IMR-90 (cell line): Measurements from ENCODE around the gene PARP11. TPM values are rescaled to one million over a fixed set of nuclear protein-coding genes. Genes with fewer than 3 reads are reported as not detected.

Source experiments
- ATAC-seq: fragments of 200-7000 bp; cut with Tn5 transposase; 2 replicates; pipeline ENCODE4 v1.9.1; 2020; ENCODE audit warnings: low read depth, mild to moderate bottlenecking, moderate library complexity
- BruUV-seq: library from RNA; stranded (reverse); fragments of 400-500 nt; replicated peaks from 2 replicates; lab custom pipeline; 2021; lab: Mats Ljungman, UMichigan
- CTCF ChIA-PET: fragments of 300-600 bp; formaldehyde crosslinking; extraction: SDS; loops from one replicate; lab custom pipeline; 2021; ENCODE audit warnings: antibody characterized with exemption; lab: Yijun Ruan, JAX
- POLR2A ChIA-PET: fragments of 300-600 bp; sonication (Branson Sonifier 250); formaldehyde crosslinking; loops from one replicate; lab custom pipeline; 2022; ENCODE audit warnings: antibody characterized with exemption; ENCODE audit not compliant: unreplicated experiment; lab: Charles Lee
- DNase-seq: peaks from one replicate; pipeline ENCODE4 v3.0.0; 2013
- H2AFZ ChIP-seq: replicated peaks from 2 replicates; pipeline ENCODE3; 2013; ENCODE audit warnings: low read length, mild to moderate bottlenecking; ENCODE audit not compliant: poor library complexity
- H2AK5ac ChIP-seq: 2 replicates; pipeline ENCODE4 v1.6.1; 2013; ENCODE audit warnings: low read depth, low read length, inconsistent platforms
- H2AK9ac ChIP-seq: replicated peaks from 2 replicates; pipeline ENCODE3; 2013; ENCODE audit warnings: mild to moderate bottlenecking, low read depth, low read length, moderate library complexity; ENCODE audit not compliant: poor library complexity
- H2BK120ac ChIP-seq: 2 replicates; pipeline ENCODE4 v1.6.1; 2013; ENCODE audit warnings: low read depth, low read length, inconsistent platforms
- H2BK15ac ChIP-seq: 3 replicates; pipeline ENCODE4 v1.6.1; 2013; ENCODE audit warnings: low read depth, low read length, inconsistent platforms
- H2BK20ac ChIP-seq: 2 replicates; pipeline ENCODE4 v1.6.1; 2013; ENCODE audit warnings: low read depth, mild to moderate bottlenecking, inconsistent platforms, low read length, moderate library complexity
- H2BK5ac ChIP-seq: 2 replicates; pipeline ENCODE4 v1.6.1; 2013; ENCODE audit warnings: mild to moderate bottlenecking, low read depth, low read length, inconsistent platforms; ENCODE audit not compliant: poor library complexity, severe bottlenecking
- H3K14ac ChIP-seq: replicated peaks from 2 replicates; pipeline ENCODE4 v1.6.1; 2013; ENCODE audit warnings: low read depth, low read length, inconsistent platforms
- H3K18ac ChIP-seq: 2 replicates; pipeline ENCODE4 v1.6.1; 2013; ENCODE audit warnings: low read depth, low read length, control low read depth
- H3K23ac ChIP-seq: 2 replicates; pipeline ENCODE4 v1.6.1; 2013; ENCODE audit warnings: low read depth, low read length, inconsistent platforms
- H3K27ac ChIP-seq: 2 replicates; pipeline ENCODE4 v1.5.1; 2013; ENCODE audit warnings: mild to moderate bottlenecking, control low read depth, low read length; ENCODE audit not compliant: insufficient read depth
- H3K27me3 ChIP-seq: 2 replicates; pipeline ENCODE4 v1.6.1; 2013; ENCODE audit warnings: low read length; ENCODE audit not compliant: control insufficient read depth, insufficient read depth
- H3K36me3 ChIP-seq: 2 replicates; pipeline ENCODE4 v1.6.1; 2013; ENCODE audit warnings: low read length, mixed read lengths; ENCODE audit not compliant: control insufficient read depth, insufficient read depth
- H3K4ac ChIP-seq: 2 replicates; pipeline ENCODE4 v1.6.1; 2013; ENCODE audit warnings: low read depth, low read length, inconsistent platforms
- H3K4me1 ChIP-seq: 2 replicates; pipeline ENCODE4 v1.6.1; 2013; ENCODE audit warnings: low read length, mixed read lengths; ENCODE audit not compliant: control insufficient read depth, insufficient read depth
- H3K4me2 ChIP-seq: 2 replicates; pipeline ENCODE4 v1.6.1; 2013; ENCODE audit warnings: low read depth, mild to moderate bottlenecking, control low read depth, low read length, moderate library complexity
- H3K4me3 ChIP-seq: 2 replicates; pipeline ENCODE4 v1.5.1; 2013; ENCODE audit warnings: low read depth, mild to moderate bottlenecking, control low read depth, low read length, moderate library complexity; ENCODE audit not compliant: insufficient read depth
- H3K56ac ChIP-seq: 2 replicates; pipeline ENCODE4 v1.6.1; 2013; ENCODE audit warnings: low read length, inconsistent platforms; ENCODE audit not compliant: insufficient read depth; ENCODE audit errors: extremely low read depth
- H3K79me1 ChIP-seq, 2 experiments: 2 replicates each; pipeline ENCODE4 v1.6.1; 2013; ENCODE audit warnings: low read length in 2 of 2, inconsistent platforms in 1 of 2, low read depth in 1 of 2
- H3K9ac ChIP-seq: 2 replicates; pipeline ENCODE4 v1.6.1; 2013; ENCODE audit warnings: low read depth, low read length, control low read depth
- H3K9me1 ChIP-seq: 2 replicates; pipeline ENCODE4 v1.6.1; 2013; ENCODE audit warnings: low read length, inconsistent platforms; ENCODE audit not compliant: insufficient read depth
- H3K9me3 ChIP-seq: 2 replicates; pipeline ENCODE4 v1.6.1; 2013; ENCODE audit warnings: low read length; ENCODE audit not compliant: control insufficient read depth, insufficient read depth
- H4K20me1 ChIP-seq: 2 replicates; pipeline ENCODE4 v1.6.1; 2013; ENCODE audit warnings: low read length, inconsistent platforms; ENCODE audit not compliant: insufficient read depth
- H4K5ac ChIP-seq: 2 replicates; pipeline ENCODE4 v1.6.1; 2013; ENCODE audit warnings: mild to moderate bottlenecking, low read depth, low read length, control low read depth
- H4K8ac ChIP-seq, 2 experiments: 2 replicates each; pipeline ENCODE4 v1.6.1; 2013; ENCODE audit warnings: low read depth in 2 of 2, low read length in 2 of 2, control low read depth in 1 of 2, inconsistent platforms in 1 of 2
- H4K91ac ChIP-seq: 2 replicates; pipeline ENCODE4 v1.6.1; 2013; ENCODE audit warnings: low read depth, low read length, inconsistent platforms; ENCODE audit not compliant: insufficient read depth
- CEBPB ChIP-seq: IDR thresholded peaks from 2 replicates; pipeline ENCODE4 v1.6.1; 2012; ENCODE audit warnings: low read depth, low read length, improper control_type of control experiment
- CHD1 ChIP-seq: IDR thresholded peaks from 2 replicates; pipeline ENCODE4 v1.6.1; 2012; ENCODE audit warnings: low read depth, low read length, improper control_type of control experiment
- MAFK ChIP-seq: IDR thresholded peaks from 2 replicates; pipeline ENCODE4 v1.6.1; 2012; ENCODE audit warnings: low read depth, low read length, improper control_type of control experiment
- MAZ ChIP-seq: IDR thresholded peaks from 2 replicates; pipeline ENCODE4 v1.6.1; 2012; ENCODE audit warnings: low read depth, mild to moderate bottlenecking, low read length, improper control_type of control experiment, moderate library complexity, borderline replicate concordance
- MXI1 ChIP-seq: IDR thresholded peaks from 2 replicates; pipeline ENCODE4 v1.6.1; 2012; ENCODE audit warnings: low read depth, mild to moderate bottlenecking, low read length, moderate library complexity, borderline replicate concordance
- POLR2A ChIP-seq: IDR thresholded peaks from 2 replicates; pipeline ENCODE4 v1.6.1; 2012; ENCODE audit warnings: mild to moderate bottlenecking, low read depth, low read length
- RAD21 ChIP-seq: IDR thresholded peaks from 2 replicates; pipeline ENCODE4 v1.6.1; 2012; ENCODE audit warnings: low read length, improper control_type of control experiment
- RFX5 ChIP-seq: IDR thresholded peaks from 2 replicates; pipeline ENCODE4 v1.8.0; 2012; ENCODE audit warnings: low read depth, mild to moderate bottlenecking, low read length, moderate library complexity
- SMC3 ChIP-seq: fragments of 150-350 bp; IDR thresholded peaks from 2 replicates; pipeline ENCODE4 v1.6.1; 2016; ENCODE audit warnings: low read depth, mild to moderate bottlenecking, antibody characterized with exemption, low read length, moderate library complexity
- WGBS, 2 experiments: methylation state at CpG; one replicate each; pipeline versions ENCODE4 v1.1.5 to v1.1.7; 2013; ENCODE audit warnings: missing lambda C conversion rate in 2 of 2; ENCODE audit not compliant: insufficient read length in 1 of 2; ENCODE audit errors: extremely low coverage in 2 of 2; 5-methylcytosine and 5-hydroxymethylcytosine counted together
- dilution Hi-C: fragments of 300-500 bp; cut with HindIII; formaldehyde crosslinking; loops from one replicate; pipeline ENCODE4 v1.14.3; 2018; ENCODE audit warnings: low sequenced_read_pairs; ENCODE audit not compliant: unreplicated experiment
- in situ Hi-C: fragments of 300-500 bp; cut with MboI; formaldehyde crosslinking; loops from 3 replicates; pipeline ENCODE4 v1.14.3; 2019; ENCODE audit warnings: low sequenced_read_pairs, inconsistent platforms, mixed read lengths
- intact Hi-C: fragments of 100-400 bp; cut with micrococcal nuclease; formaldehyde crosslinking; loops from 2 replicates; pipeline ENCODE4 v1.10.0; 2022
- polyA plus RNA-seq, 3 experiments: library from polyadenylated mRNA; depleted of rRNA; stranded (reverse); fragments of >200 nt; gene quantifications; 2 replicates each; pipeline ENCODE4 v1.2.3, GENCODE V29; 2012; ENCODE audit warnings: low replicate concordance in 1 of 3
- total RNA-seq: library from RNA; depleted of rRNA; stranded (reverse); fragments of >200 nt; gene quantifications from 2 replicates; pipeline ENCODE4 v1.2.3, GENCODE V29; 2012
- TF ChIP-seq, protein P1 (sequence below): fragments of 150-350 bp; IDR thresholded peaks from 2 replicates; pipeline ENCODE4 v1.6.1; 2017; ENCODE audit warnings: mild to moderate bottlenecking, antibody characterized with exemption, low read length, low read depth
- TF ChIP-seq, protein P2 (sequence below): conservative IDR thresholded peaks from 2 replicates; pipeline ENCODE4 v1.5.1; 2012; ENCODE audit warnings: mild to moderate bottlenecking, low read depth, low read length, improper control_type of control experiment
- TF ChIP-seq, protein P3 (sequence below): fragments of 150-350 bp; IDR thresholded peaks from 2 replicates; pipeline ENCODE4 v1.6.1; 2016; ENCODE audit warnings: low read depth, mild to moderate bottlenecking, low read length, moderate library complexity, borderline replicate concordance

PARP11 gene
- total and polyA plus RNA-seq, 2 of the 4 experiments (the other 2 are of a cell fraction) = 1.8 to 3.0 TPM

DNA sequence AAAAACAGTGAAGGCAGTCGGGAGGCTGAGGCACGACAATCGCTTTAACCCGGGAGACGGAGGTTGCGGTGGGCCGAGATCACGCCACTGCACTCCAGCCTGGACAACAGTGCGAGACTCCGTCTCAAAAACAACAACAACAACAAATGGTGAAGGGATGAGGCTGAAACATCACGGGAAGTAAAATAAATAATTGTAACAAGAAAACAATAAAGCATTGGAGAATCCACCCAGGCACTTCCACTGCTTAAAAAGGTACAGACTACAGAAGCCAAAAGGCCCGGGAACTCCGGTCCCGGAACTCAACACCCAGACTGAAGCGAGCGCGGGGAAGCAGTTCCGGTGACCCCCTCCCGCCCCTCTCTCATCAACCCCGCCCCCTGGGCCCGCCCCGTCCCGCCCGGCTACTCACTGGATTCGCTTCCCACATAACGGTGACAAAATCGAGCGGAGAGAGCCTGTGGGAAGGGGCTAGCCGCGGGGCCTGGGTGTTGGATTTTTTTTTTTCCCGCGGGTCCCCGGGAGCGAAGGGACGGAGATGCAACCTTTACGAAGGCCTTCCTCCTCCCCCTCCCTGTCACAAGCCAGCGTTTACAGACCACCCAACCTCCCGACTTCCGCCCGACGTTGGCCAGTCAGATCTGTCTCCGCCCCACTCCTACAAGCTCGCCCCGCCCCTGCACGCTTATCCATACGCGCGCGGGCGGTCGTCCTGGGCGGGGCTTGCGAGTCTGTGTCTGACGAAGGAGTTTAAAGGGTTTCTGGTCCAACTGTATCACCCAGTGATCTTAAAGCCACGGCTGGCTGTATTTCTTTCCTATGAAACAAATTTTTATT, at the start of gene PARP11 (continued):
- no peak for TF ChIP-seq RFX5
- TF ChIP-seq SMC3 = no peak
- no peak for TF ChIP-seq CHD1
- no peak for TF ChIP-seq CEBPB
- TF ChIP-seq POLR2A = peak; percentile 74

DNA sequence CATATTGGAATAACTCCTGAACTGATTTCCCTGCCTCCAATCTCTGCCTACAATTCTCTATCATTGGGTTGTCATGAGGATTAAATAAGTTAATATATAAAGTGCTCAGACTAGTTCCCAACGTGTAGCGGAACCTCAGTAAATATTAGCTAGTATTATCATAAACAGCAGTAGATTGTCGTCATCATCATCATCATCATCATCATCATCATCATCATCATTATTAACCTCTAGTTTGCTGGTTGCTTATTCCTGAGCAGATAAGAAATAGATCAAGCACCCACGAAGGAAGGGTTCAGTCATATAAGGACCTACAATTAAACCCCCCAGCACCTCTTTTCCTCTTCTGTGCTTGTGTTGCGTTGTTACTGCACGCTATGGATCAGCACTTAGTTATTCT, 48.8 kb upstream of the PARP11 start:
- no peak for DNase-seq
- no TSS peak for BruUV-seq
- Histone ChIP-seq H2BK120ac (no peak overlapping the region), H2BK15ac (no peak overlapping the region), H3K4ac (no peak overlapping the region), H3K4me2 (no peak overlapping the region), H3K79me1 (no peaks in the 10 kb centered on the region), H3K9ac (no peak overlapping the region), H2AFZ (no peak overlapping the region), H3K56ac (no peak overlapping the region), H2BK5ac (no peak overlapping the region), H3K23ac (no peak overlapping the region), H3K14ac (no peak overlapping the region), H4K91ac (no peak overlapping the region), H3K4me1 (no peaks in the 10 kb centered on the region), H3K18ac (no peak overlapping the region), H4K8ac (no peak overlapping the region), H3K9me3 (no peaks in the 10 kb centered on the region), H2BK20ac (no peak overlapping the region), H2AK5ac (no peak overlapping the region), H3K27ac (no peak overlapping the region), H3K9me1 (no peaks in the 10 kb centered on the region), H3K36me3 (no peaks in the 10 kb centered on the region), H4K5ac (no peak overlapping the region), H2AK9ac (no peak overlapping the region), H3K4me3 (no peak overlapping the region), H3K27me3 (peaks cover 17% of the 10 kb centered on the region), H4K20me1 (no peaks in the 10 kb centered on the region)
- POLR2A ChIA-PET = no interaction called here
- WGBS, 2 experiments = no CpG with 5 or more reads among the region's 6 CpGs
- no peak for ATAC-seq
- in situ Hi-C loops = no loop called here
- dilution Hi-C loops = no loop called here
- intact Hi-C loops = no loop called here
- TF ChIP-seq MXI1 (no peak), MAZ (no peak), SMC3 (no peak), RFX5 (no peak), RAD21 (no peak), MAFK (no peak)
- TF ChIP-seq, protein P1, sequence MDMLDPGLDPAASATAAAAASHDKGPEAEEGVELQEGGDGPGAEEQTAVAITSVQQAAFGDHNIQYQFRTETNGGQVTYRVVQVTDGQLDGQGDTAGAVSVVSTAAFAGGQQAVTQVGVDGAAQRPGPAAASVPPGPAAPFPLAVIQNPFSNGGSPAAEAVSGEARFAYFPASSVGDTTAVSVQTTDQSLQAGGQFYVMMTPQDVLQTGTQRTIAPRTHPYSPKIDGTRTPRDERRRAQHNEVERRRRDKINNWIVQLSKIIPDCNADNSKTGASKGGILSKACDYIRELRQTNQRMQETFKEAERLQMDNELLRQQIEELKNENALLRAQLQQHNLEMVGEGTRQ = no peak
- TF ChIP-seq, protein P2, sequence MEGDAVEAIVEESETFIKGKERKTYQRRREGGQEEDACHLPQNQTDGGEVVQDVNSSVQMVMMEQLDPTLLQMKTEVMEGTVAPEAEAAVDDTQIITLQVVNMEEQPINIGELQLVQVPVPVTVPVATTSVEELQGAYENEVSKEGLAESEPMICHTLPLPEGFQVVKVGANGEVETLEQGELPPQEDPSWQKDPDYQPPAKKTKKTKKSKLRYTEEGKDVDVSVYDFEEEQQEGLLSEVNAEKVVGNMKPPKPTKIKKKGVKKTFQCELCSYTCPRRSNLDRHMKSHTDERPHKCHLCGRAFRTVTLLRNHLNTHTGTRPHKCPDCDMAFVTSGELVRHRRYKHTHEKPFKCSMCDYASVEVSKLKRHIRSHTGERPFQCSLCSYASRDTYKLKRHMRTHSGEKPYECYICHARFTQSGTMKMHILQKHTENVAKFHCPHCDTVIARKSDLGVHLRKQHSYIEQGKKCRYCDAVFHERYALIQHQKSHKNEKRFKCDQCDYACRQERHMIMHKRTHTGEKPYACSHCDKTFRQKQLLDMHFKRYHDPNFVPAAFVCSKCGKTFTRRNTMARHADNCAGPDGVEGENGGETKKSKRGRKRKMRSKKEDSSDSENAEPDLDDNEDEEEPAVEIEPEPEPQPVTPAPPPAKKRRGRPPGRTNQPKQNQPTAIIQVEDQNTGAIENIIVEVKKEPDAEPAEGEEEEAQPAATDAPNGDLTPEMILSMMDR = no peak
- TF ChIP-seq, protein P3, sequence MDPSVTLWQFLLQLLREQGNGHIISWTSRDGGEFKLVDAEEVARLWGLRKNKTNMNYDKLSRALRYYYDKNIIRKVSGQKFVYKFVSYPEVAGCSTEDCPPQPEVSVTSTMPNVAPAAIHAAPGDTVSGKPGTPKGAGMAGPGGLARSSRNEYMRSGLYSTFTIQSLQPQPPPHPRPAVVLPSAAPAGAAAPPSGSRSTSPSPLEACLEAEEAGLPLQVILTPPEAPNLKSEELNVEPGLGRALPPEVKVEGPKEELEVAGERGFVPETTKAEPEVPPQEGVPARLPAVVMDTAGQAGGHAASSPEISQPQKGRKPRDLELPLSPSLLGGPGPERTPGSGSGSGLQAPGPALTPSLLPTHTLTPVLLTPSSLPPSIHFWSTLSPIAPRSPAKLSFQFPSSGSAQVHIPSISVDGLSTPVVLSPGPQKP = no peak
- CTCF ChIA-PET = no interaction called here
